ENCODE data around the gene PHTF2. TPM values are rescaled to one million over a fixed set of nuclear protein-coding genes. Genes with fewer than 3 reads are reported as not detected.

The PHTF2 gene
- polyA plus RNA-seq, 1 experiment, result 60.1 TPM

GRCh38 chr7:77797734-77798393, 709 bp upstream of the PHTF2 start:
- peak overlapping the region; percentile 83 for H3K27ac ChIP-seq (ENCODE audit: low read depth, low read length)
- H3K9me3 ChIP-seq (ENCODE audit: control insufficient read depth, insufficient read depth, low read length), result no peaks in the 10 kb centered on the region; the same call in 1 of the 2 replicates
- CTCF ChIA-PET, result interaction anchor here (0.6 to 2.2 kb wide), 3 partner anchors 61 to 146 kb away, joined by 3 to 7 read pairs (median 5); no protein-coding TSS in a partner anchor
- peak overlapping the region; percentile 92 for H3K4me3 ChIP-seq (ENCODE audit: low read depth, low read length)
- H3K27me3 ChIP-seq (ENCODE audit: control insufficient read depth, insufficient read depth, low read length), result no peaks in the 10 kb centered on the region
- no peak for DNase-seq (ENCODE audit: low read depth, low spot score)
- POLR2A ChIA-PET, result interaction anchor here (0.5 to 1.5 kb wide), 10 partner anchors 15 to 261 kb away, joined by 3 to 9 read pairs (median 4); partner anchors contain the start of genes PTPN12 and RSBN1L
- TF ChIP-seq CTCF (IDR thresholded peaks at IDR 0.05; ENCODE audit: low read depth, low read length), result no peak

DNA sequence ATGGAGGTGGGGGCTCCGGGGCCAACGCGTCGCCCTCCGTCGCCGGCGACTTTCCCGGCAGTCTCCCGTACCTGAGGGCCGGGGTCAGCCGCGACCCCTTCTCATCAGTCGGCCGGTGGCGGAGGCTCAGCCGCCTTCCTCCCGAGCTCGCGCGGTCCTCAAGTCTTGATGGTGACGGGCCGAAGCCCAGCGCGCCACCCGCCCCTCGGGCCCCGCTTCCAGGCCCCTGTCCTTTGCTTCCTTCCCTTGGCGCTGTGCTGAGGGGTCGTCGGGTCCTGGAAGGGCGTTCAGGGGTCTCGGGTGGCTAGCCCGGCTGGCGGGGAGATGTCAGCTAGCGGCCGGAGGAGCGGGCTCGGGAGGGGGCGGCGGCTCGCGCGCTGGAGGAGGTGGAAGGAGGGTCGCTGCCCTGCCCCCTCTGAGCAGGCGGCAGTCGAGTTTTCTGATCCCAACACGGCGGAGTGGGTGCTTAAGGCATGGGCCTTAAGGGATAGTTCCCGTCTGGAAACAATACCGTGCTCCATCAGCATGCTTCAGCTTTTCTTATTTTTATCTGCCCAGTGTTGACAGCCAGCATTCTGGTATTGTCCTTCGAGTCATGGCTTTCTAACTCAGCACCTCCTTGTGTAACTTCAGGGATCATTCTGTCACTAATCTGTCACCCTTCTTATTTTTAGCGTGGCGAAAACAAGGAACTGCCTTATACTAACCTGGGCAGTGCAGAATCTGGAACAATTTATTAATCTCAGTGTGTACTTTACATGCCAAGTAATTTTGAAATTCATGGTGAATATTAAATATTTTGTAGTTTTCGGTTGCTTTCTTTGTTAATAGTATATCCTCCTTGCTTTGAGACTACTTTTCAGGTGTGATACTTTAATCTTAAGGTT, 748 bp downstream of the PHTF2 start:
- Histone ChIP-seq H3K4me3 (ENCODE audit: low read depth, low read length) (peak overlapping the region; percentile 79), H3K9me3 (ENCODE audit: control insufficient read depth, insufficient read depth, low read length) (no peaks in the 10 kb centered on the region; the same call in 1 of the 2 replicates), H3K27me3 (ENCODE audit: control insufficient read depth, insufficient read depth, low read length) (no peaks in the 10 kb centered on the region), H3K27ac (ENCODE audit: low read depth, low read length) (peak overlapping the region; percentile 62)
- DNase-seq (ENCODE audit: low read depth, low spot score), result no peak
- no peak for TF ChIP-seq CTCF (IDR thresholded peaks at IDR 0.05; ENCODE audit: low read depth, low read length)
- ChIA-PET CTCF (interaction anchor here (2.2 kb wide), 1 partner anchor 148 kb away, joined by 7 read pairs; no protein-coding TSS in a partner anchor), POLR2A (interaction anchor here (0.6 to 1.5 kb wide), 8 partner anchors 14 to 355 kb away, joined by 3 to 9 read pairs (median 4); partner anchors contain the start of gene RSBN1L)

DNA sequence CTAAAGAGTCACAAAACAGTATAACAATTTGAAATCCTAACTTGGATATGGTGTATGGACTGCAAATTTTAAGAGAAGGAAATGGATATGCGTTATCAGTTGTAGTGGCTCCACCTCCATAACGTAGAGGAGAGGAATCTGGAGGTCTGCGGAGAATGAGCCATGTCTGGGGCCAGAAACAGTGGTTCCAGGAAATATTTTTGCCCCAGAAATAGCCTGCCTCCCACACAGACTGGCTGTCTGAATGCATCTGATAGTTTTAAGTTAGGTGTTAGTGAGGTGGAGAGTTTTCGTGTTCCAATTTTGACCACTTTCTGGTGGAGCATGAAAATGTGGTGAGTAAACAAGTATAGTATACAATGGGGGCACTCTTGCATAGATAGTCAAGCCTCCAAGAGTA, 1.6 kb downstream of the PHTF2 start:
- no peak for DNase-seq (ENCODE audit: low read depth, low spot score)
- H3K27ac ChIP-seq (ENCODE audit: low read depth, low read length), result no peak overlapping the region
- no peak for TF ChIP-seq CTCF (IDR thresholded peaks at IDR 0.05; ENCODE audit: low read depth, low read length)
- ChIA-PET POLR2A (no interaction called here), CTCF (no interaction called here)
- no peaks in the 10 kb centered on the region; the same call in 1 of the 2 replicates for H3K9me3 ChIP-seq (ENCODE audit: control insufficient read depth, insufficient read depth, low read length)
- peak overlapping the region; percentile 79 for H3K4me3 ChIP-seq (ENCODE audit: low read depth, low read length)
- no peaks in the 10 kb centered on the region for H3K27me3 ChIP-seq (ENCODE audit: control insufficient read depth, insufficient read depth, low read length)

DNA sequence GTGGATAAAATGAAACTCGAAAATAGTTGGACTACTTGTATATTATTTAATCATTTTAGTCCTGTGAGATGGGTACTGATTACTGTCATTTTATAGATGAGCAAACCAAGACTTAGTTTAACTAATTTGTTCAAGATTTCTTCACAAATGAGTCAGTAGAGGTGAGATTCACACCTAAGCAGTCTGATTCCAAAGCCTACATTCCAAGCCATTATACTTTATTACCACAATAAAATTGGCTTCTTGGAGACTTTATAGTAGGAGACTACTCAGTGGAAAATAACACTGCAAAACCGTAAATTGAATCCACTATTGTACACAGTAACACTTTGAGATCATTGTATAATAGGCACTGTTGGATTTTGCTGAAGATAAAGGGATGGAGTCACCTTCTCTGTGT, 2.2 kb downstream of the PHTF2 start:
- DNase-seq (ENCODE audit: low read depth, low spot score), result no peak
- H3K27me3 ChIP-seq (ENCODE audit: control insufficient read depth, insufficient read depth, low read length), result no peaks in the 10 kb centered on the region
- H3K4me3 ChIP-seq (ENCODE audit: low read depth, low read length), result no peak overlapping the region
- H3K9me3 ChIP-seq (ENCODE audit: control insufficient read depth, insufficient read depth, low read length), result peaks cover under 1% of the 10 kb centered on the region
- POLR2A ChIA-PET, result no interaction called here
- H3K27ac ChIP-seq (ENCODE audit: low read depth, low read length), result no peak overlapping the region
- CTCF ChIA-PET, result no interaction called here
- TF ChIP-seq CTCF (IDR thresholded peaks at IDR 0.05; ENCODE audit: low read depth, low read length), result no peak
